ENCODE results near the gene TLX3.

DNA sequence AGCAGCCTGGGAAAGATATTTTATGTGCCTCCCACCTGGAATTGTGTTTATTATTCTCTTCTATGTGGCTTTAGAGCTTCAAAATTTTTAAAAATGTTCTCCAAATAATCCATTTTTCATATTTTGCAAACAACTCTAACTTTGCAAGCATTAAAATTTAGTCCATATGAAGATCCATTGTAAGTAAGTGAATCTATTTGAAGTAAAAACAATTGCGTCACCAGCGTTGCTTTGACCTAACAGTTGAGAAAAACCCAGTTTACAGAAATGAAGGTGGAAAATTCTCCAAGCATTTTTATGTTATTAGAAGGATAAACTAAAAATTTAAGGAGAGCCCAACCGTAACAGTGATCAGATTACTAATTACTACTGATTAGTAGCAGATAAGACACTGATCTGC, 38.9 kb upstream of the TLX3 start:
- TF ChIP-seq, protein P1, sequence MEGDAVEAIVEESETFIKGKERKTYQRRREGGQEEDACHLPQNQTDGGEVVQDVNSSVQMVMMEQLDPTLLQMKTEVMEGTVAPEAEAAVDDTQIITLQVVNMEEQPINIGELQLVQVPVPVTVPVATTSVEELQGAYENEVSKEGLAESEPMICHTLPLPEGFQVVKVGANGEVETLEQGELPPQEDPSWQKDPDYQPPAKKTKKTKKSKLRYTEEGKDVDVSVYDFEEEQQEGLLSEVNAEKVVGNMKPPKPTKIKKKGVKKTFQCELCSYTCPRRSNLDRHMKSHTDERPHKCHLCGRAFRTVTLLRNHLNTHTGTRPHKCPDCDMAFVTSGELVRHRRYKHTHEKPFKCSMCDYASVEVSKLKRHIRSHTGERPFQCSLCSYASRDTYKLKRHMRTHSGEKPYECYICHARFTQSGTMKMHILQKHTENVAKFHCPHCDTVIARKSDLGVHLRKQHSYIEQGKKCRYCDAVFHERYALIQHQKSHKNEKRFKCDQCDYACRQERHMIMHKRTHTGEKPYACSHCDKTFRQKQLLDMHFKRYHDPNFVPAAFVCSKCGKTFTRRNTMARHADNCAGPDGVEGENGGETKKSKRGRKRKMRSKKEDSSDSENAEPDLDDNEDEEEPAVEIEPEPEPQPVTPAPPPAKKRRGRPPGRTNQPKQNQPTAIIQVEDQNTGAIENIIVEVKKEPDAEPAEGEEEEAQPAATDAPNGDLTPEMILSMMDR (IDR thresholded peaks at IDR 0.05): no peak
- TF ChIP-seq POLR2A (IDR thresholded peaks at IDR 0.05): no peak
